OCI-LY7 (cell line): ENCODE results near the gene PLD1.

Experiments used
- CTCF ChIP-seq: fragments of 200-600 bp; sonication (generic); conservative IDR thresholded peaks from 2 replicates; pipeline ENCODE4 v1.5.1; 2014; ENCODE audit warnings: mild to moderate bottlenecking, antibody characterized with exemption, low read length, moderate library complexity, mixed read lengths
- EZH2phosphoT487 ChIP-seq: fragments of 200-600 bp; sonication (generic); IDR thresholded peaks from 2 replicates; pipeline ENCODE4 v1.6.1; 2018; ENCODE audit warnings: low read depth, borderline replicate concordance, mild to moderate bottlenecking, mixed run types, antibody characterized with exemption, low read length, moderate library complexity, mixed read lengths

DNA sequence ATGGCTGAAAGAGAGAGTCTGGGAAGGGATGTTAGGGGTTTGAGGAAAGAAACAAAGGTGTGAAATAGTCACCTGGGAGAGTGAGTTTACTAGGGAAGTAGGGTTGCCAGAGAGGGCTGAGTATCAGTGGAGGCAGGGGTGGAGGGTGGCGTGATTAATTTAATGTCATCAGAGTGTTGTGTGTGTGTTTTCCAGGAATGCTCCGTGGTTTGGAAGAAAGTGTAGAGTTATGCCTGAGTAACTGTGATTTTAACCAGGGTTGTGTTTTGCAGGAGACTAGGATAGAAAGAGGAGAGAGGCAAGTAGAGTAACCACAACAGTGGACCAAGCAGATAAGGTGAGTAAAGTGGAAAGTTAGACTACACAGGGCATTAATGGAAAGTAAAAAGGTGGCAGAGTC, 27.2 kb downstream of the PLD1 start:
- TF ChIP-seq CTCF (no peak), EZH2phosphoT487 (no peak)
